Activated CD4-positive, alpha-beta T cell treated with anti-CD3 and anti-CD28 coated beads, Interleukin-2, amount 10 ng/mL, durations not matched to agents 7 days and 5 days (primary cell): ENCODE measurements around the gene MMP2. TPM values are rescaled to one million over a fixed set of nuclear protein-coding genes. Genes with fewer than 3 reads are reported as not detected.

Experiments used
- CTCF ChIA-PET: fragments of 350-600 bp; sonication (Branson Sonifier 250); formaldehyde crosslinking; loops from one replicate; lab custom pipeline; 2021; ENCODE audit warnings: antibody characterized with exemption; lab: Charles Lee
- POLR2A ChIA-PET: fragments of 350-600 bp; sonication (Branson Sonifier 250); formaldehyde crosslinking; loops from one replicate; lab custom pipeline; 2021; ENCODE audit warnings: antibody characterized with exemption; lab: Charles Lee
- DNase-seq: peaks from one replicate; pipeline ENCODE4 v3.0.0-alpha.2; 2020
- H3K27ac Mint-ChIP-seq: one replicate; pipeline ENCODE4 v1.8.0; 2021; ENCODE audit warnings: mild to moderate bottlenecking, moderate library complexity, mixed read lengths
- H3K27me3 Mint-ChIP-seq: one replicate; pipeline ENCODE4 v1.8.0; 2021; ENCODE audit warnings: mixed read lengths
- H3K36me3 Mint-ChIP-seq: one replicate; pipeline ENCODE4 v1.8.0; 2021; ENCODE audit warnings: low read depth, mixed read lengths
- H3K4me1 Mint-ChIP-seq: one replicate; pipeline ENCODE4 v1.8.0; 2021; ENCODE audit warnings: mixed read lengths
- H3K4me3 Mint-ChIP-seq: one replicate; pipeline ENCODE4 v1.8.0; 2021; ENCODE audit warnings: mild to moderate bottlenecking, moderate library complexity, mixed read lengths
- H3K9me3 Mint-ChIP-seq: one replicate; pipeline ENCODE4 v1.8.0; 2021; ENCODE audit warnings: mixed read lengths
- total RNA-seq, 2 experiments: library from RNA; stranded (reverse); gene quantifications; one replicate each; pipeline ENCODE4 v1.2.3, GENCODE V29; 2021

Gene MMP2
- total RNA-seq: not detected

- CTCF ChIA-PET: no interaction called here
- no peak for DNase-seq
- H3K9me3 Mint-ChIP-seq: no peaks in the 10 kb centered on the region
- H3K4me1 Mint-ChIP-seq: peaks cover 4% of the 10 kb centered on the region
- peaks cover 45% of the 10 kb centered on the region for H3K27me3 Mint-ChIP-seq
- H3K27ac Mint-ChIP-seq: no peak within 1 kb of the TSS
- H3K36me3 Mint-ChIP-seq: no peaks in the 10 kb centered on the region
- peak within 1 kb of the TSS; percentile 34 for H3K4me3 Mint-ChIP-seq
- POLR2A ChIA-PET: no interaction called here
Observed at GRCh38 chr16:55478827-55479429, at the start of gene MMP2. TSS of gene MMP2 (plus strand) at chr16:55479198. CDS start at chr16:55479480, 282 bp downstream.

- Mint-ChIP-seq H3K36me3 (no peaks in the 10 kb centered on the region), H3K9me3 (no peaks in the 10 kb centered on the region), H3K27me3 (no peaks in the 10 kb centered on the region), H3K27ac (no peak overlapping the region), H3K4me1 (no peaks in the 10 kb centered on the region), H3K4me3 (no peak overlapping the region)
- no peak for DNase-seq
- ChIA-PET CTCF (no interaction called here), POLR2A (no interaction called here)
Observed at GRCh38 chr16:55433030-55433429, 46.0 kb upstream of the MMP2 start.

GRCh38 chr16:55433535-55433934, 45.5 kb upstream of the MMP2 start:
- no peaks in the 10 kb centered on the region for H3K4me1 Mint-ChIP-seq
- no peak overlapping the region for H3K27ac Mint-ChIP-seq
- no peak overlapping the region for H3K4me3 Mint-ChIP-seq
- CTCF ChIA-PET: no interaction called here
- H3K9me3 Mint-ChIP-seq: no peaks in the 10 kb centered on the region
- POLR2A ChIA-PET: no interaction called here
- DNase-seq: no peak
- H3K27me3 Mint-ChIP-seq: no peaks in the 10 kb centered on the region
- no peaks in the 10 kb centered on the region for H3K36me3 Mint-ChIP-seq

GRCh38 chr16:55434000-55434399, 45.0 kb upstream of the MMP2 start:
- no peaks in the 10 kb centered on the region for H3K4me1 Mint-ChIP-seq
- no peaks in the 10 kb centered on the region for H3K9me3 Mint-ChIP-seq
- ChIA-PET CTCF (no interaction called here), POLR2A (no interaction called here)
- no peak for DNase-seq
- no peaks in the 10 kb centered on the region for H3K27me3 Mint-ChIP-seq
- H3K36me3 Mint-ChIP-seq: no peaks in the 10 kb centered on the region
- no peak overlapping the region for H3K4me3 Mint-ChIP-seq
- H3K27ac Mint-ChIP-seq: no peak overlapping the region

GRCh38 chr16:55435387-55435786, 43.6 kb upstream of the MMP2 start:
- no peak overlapping the region for H3K4me3 Mint-ChIP-seq
- no peak for DNase-seq
- ChIA-PET CTCF (no interaction called here), POLR2A (no interaction called here)
- H3K36me3 Mint-ChIP-seq: no peaks in the 10 kb centered on the region
- H3K27ac Mint-ChIP-seq: no peak overlapping the region
- H3K27me3 Mint-ChIP-seq: peaks cover 6% of the 10 kb centered on the region
- no peaks in the 10 kb centered on the region for H3K9me3 Mint-ChIP-seq
- H3K4me1 Mint-ChIP-seq: no peaks in the 10 kb centered on the region

- ChIA-PET POLR2A (no interaction called here), CTCF (no interaction called here)
- Mint-ChIP-seq H3K4me3 (no peak overlapping the region), H3K27me3 (peaks cover 11% of the 10 kb centered on the region), H3K4me1 (no peaks in the 10 kb centered on the region), H3K27ac (no peak overlapping the region), H3K9me3 (no peaks in the 10 kb centered on the region), H3K36me3 (no peaks in the 10 kb centered on the region)
- DNase-seq: no peak
Observed at GRCh38 chr16:55436587-55436986, 42.4 kb upstream of the MMP2 start.

- H3K4me1 Mint-ChIP-seq: no peaks in the 10 kb centered on the region
- H3K4me3 Mint-ChIP-seq: no peak overlapping the region
- ChIA-PET POLR2A (no interaction called here), CTCF (no interaction called here)
- peaks cover 11% of the 10 kb centered on the region for H3K27me3 Mint-ChIP-seq
- H3K9me3 Mint-ChIP-seq: no peaks in the 10 kb centered on the region
- DNase-seq: no peak
- no peak overlapping the region for H3K27ac Mint-ChIP-seq
- no peaks in the 10 kb centered on the region for H3K36me3 Mint-ChIP-seq
Observed at GRCh38 chr16:55437625-55438024, 41.4 kb upstream of the MMP2 start.

- CTCF ChIA-PET: interaction anchor here (0.6 kb wide), 1 partner anchor 18 kb away, joined by 3 read pairs; no protein-coding TSS in a partner anchor
- Mint-ChIP-seq H3K36me3 (no peaks in the 10 kb centered on the region), H3K27me3 (peaks cover 11% of the 10 kb centered on the region), H3K4me3 (no peak overlapping the region), H3K4me1 (no peaks in the 10 kb centered on the region), H3K27ac (no peak overlapping the region), H3K9me3 (no peaks in the 10 kb centered on the region)
- no peak for DNase-seq
- POLR2A ChIA-PET: no interaction called here
Observed at GRCh38 chr16:55438281-55438680, 40.7 kb upstream of the MMP2 start.

- H3K27me3 Mint-ChIP-seq: peaks cover 11% of the 10 kb centered on the region
- no peaks in the 10 kb centered on the region for H3K4me1 Mint-ChIP-seq
- no peak overlapping the region for H3K27ac Mint-ChIP-seq
- no peaks in the 10 kb centered on the region for H3K36me3 Mint-ChIP-seq
- no peak overlapping the region for H3K4me3 Mint-ChIP-seq
- DNase-seq: no peak
- H3K9me3 Mint-ChIP-seq: no peaks in the 10 kb centered on the region
- POLR2A ChIA-PET: no interaction called here
- CTCF ChIA-PET: interaction anchor here (0.6 kb wide), 1 partner anchor 19 kb away, joined by 3 read pairs; no protein-coding TSS in a partner anchor
Observed at GRCh38 chr16:55439101-55439690, 39.8 kb upstream of the MMP2 start.

- no peak overlapping the region for H3K27ac Mint-ChIP-seq
- CTCF ChIA-PET: interaction anchor here (2.1 kb wide), 1 partner anchor 21 kb away, joined by 5 read pairs; no protein-coding TSS in a partner anchor
- no peak overlapping the region for H3K4me3 Mint-ChIP-seq
- POLR2A ChIA-PET: no interaction called here
- H3K36me3 Mint-ChIP-seq: no peaks in the 10 kb centered on the region
- no peak for DNase-seq
- no peaks in the 10 kb centered on the region for H3K4me1 Mint-ChIP-seq
- peaks cover 11% of the 10 kb centered on the region for H3K27me3 Mint-ChIP-seq
- no peaks in the 10 kb centered on the region for H3K9me3 Mint-ChIP-seq
Observed at GRCh38 chr16:55443434-55444346, 35.3 kb upstream of the MMP2 start.

- H3K4me1 Mint-ChIP-seq: no peaks in the 10 kb centered on the region
- H3K4me3 Mint-ChIP-seq: no peak overlapping the region
- H3K36me3 Mint-ChIP-seq: no peaks in the 10 kb centered on the region
- H3K9me3 Mint-ChIP-seq: no peaks in the 10 kb centered on the region
- no peak for DNase-seq
- peaks cover 7% of the 10 kb centered on the region for H3K27me3 Mint-ChIP-seq
- no peak overlapping the region for H3K27ac Mint-ChIP-seq
- CTCF ChIA-PET: interaction anchor here (2.1 kb wide), 1 partner anchor 20 kb away, joined by 5 read pairs; no protein-coding TSS in a partner anchor
- POLR2A ChIA-PET: no interaction called here
Observed at GRCh38 chr16:55444754-55445485, 34.1 kb upstream of the MMP2 start.

- no peak for DNase-seq
- ChIA-PET POLR2A (no interaction called here), CTCF (interaction anchor here (1.6 kb wide), 1 partner anchor 17 kb away, joined by 4 read pairs; no protein-coding TSS in a partner anchor)
- Mint-ChIP-seq H3K4me3 (no peak overlapping the region), H3K27ac (no peak overlapping the region), H3K27me3 (no peaks in the 10 kb centered on the region), H3K9me3 (no peaks in the 10 kb centered on the region), H3K4me1 (no peaks in the 10 kb centered on the region), H3K36me3 (no peaks in the 10 kb centered on the region)
Observed at GRCh38 chr16:55447231-55447630, 31.8 kb upstream of the MMP2 start.
